Cardiac muscle cell (in vitro differentiated cells and primary cell): Measurements from ENCODE around the gene LUZP2. TPM values are rescaled to one million over a fixed set of nuclear protein-coding genes. Genes with fewer than 3 reads are reported as not detected.

Experiments
- DNase-seq, 2 donors: peaks; one replicate each; pipeline versions ENCODE4 v3.0.0 to v3.0.0-alpha.2; 2010 to 2017; ENCODE audit warnings: low read depth in 1 of 2, low spot score in 1 of 2
- H3K27ac ChIP-seq: fragments of 200-600 bp; sonication (generic); 2 replicates; pipeline ENCODE4 v1.5.1; 2016
- H3K27me3 ChIP-seq: fragments of 200-600 bp; sonication (generic); 2 replicates; pipeline ENCODE4 v1.6.0; 2016; ENCODE audit warnings: control low read depth
- H3K36me3 ChIP-seq: fragments of 200-600 bp; sonication (generic); 2 replicates; pipeline ENCODE4 v1.5.1; 2016; ENCODE audit warnings: control low read depth
- H3K4me1 ChIP-seq: fragments of 200-600 bp; sonication (generic); 2 replicates; pipeline ENCODE4 v1.8.1; 2017; ENCODE audit warnings: low read depth, mild to moderate bottlenecking, mixed run types
- H3K4me3 ChIP-seq: fragments of 200-600 bp; sonication (generic); 2 replicates; pipeline ENCODE4 v1.5.1; 2016; ENCODE audit warnings: mild to moderate bottlenecking
- H3K9me3 ChIP-seq: fragments of 200-600 bp; sonication (generic); 2 replicates; pipeline ENCODE4 v1.5.1; 2017; ENCODE audit warnings: low read depth, mild to moderate bottlenecking, control low read depth
- polyA plus RNA-seq: library from polyadenylated mRNA; unstranded; fragments of >200 nt; fragmentation: Nextera tagmentation; extraction: Ambion mirVana; gene quantifications from 2 replicates; pipeline ENCODE4 v1.2.1, GENCODE V29; 2016
- total RNA-seq: library from RNA; depleted of rRNA; stranded (reverse); fragments of >200 nt; gene quantifications from 2 replicates; pipeline ENCODE4 v1.2.3, GENCODE V29; 2016
- TF ChIP-seq, protein P1 (sequence below): IDR thresholded peaks from 2 replicates; pipeline ENCODE4 v1.5.1; 2012; ENCODE audit warnings: low read depth, mild to moderate bottlenecking, low read length

Gene LUZP2
- total and polyA plus RNA-seq, 2 experiments from 2014 or later: not detected

DNA sequence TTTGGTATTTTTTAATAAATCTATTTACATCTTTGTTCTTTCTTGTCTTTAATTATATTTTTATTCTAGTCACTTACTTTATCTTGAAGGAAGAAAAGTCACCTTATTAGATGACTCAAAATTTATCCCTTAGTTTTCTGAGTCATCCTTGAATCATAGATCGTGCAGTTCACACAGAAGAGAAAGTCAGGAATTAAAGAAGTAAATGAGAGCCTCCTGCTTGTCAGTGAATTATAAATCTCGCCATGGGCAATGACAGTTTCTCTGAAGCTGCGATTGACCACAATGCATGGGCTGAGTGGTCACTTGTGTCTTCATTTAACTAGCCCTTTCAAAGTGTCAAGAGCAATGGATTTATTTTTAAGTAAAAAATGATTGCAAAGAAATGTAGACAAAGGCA is 91.2 kb downstream of the LUZP2 start:
- no peaks in the 10 kb centered on the region for H3K27me3 ChIP-seq
- no peak overlapping the region for H3K27ac ChIP-seq
- DNase-seq: peak in 1 of 2 donors; percentile 17

GRCh38 chr11:24589064-24589463 is 92.2 kb downstream of the LUZP2 start:
- no peaks in the 10 kb centered on the region for H3K27me3 ChIP-seq
- H3K27ac ChIP-seq: no peak overlapping the region
- no peaks in the 10 kb centered on the region for H3K36me3 ChIP-seq
- no peaks in the 10 kb centered on the region for H3K4me1 ChIP-seq
- TF ChIP-seq, protein P1, sequence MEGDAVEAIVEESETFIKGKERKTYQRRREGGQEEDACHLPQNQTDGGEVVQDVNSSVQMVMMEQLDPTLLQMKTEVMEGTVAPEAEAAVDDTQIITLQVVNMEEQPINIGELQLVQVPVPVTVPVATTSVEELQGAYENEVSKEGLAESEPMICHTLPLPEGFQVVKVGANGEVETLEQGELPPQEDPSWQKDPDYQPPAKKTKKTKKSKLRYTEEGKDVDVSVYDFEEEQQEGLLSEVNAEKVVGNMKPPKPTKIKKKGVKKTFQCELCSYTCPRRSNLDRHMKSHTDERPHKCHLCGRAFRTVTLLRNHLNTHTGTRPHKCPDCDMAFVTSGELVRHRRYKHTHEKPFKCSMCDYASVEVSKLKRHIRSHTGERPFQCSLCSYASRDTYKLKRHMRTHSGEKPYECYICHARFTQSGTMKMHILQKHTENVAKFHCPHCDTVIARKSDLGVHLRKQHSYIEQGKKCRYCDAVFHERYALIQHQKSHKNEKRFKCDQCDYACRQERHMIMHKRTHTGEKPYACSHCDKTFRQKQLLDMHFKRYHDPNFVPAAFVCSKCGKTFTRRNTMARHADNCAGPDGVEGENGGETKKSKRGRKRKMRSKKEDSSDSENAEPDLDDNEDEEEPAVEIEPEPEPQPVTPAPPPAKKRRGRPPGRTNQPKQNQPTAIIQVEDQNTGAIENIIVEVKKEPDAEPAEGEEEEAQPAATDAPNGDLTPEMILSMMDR: no peak
- no peaks in the 10 kb centered on the region for H3K9me3 ChIP-seq
- no peak for DNase-seq
- H3K4me3 ChIP-seq: no peak overlapping the region

More for the DNA sequence above, 91.2 kb downstream of the LUZP2 start:
- TF ChIP-seq, protein P1: no peak
- no peaks in the 10 kb centered on the region for H3K4me1 ChIP-seq
- no peak overlapping the region for H3K4me3 ChIP-seq
- no peaks in the 10 kb centered on the region for H3K36me3 ChIP-seq
- H3K9me3 ChIP-seq: no peaks in the 10 kb centered on the region

- no peak for DNase-seq
- TF ChIP-seq, protein P1: no peak
- Histone ChIP-seq H3K27me3 (no peaks in the 10 kb centered on the region), H3K9me3 (no peaks in the 10 kb centered on the region), H3K4me3 (no peak overlapping the region), H3K27ac (no peak overlapping the region), H3K4me1 (no peaks in the 10 kb centered on the region), H3K36me3 (no peaks in the 10 kb centered on the region)
These were observed 94.4 kb downstream of the LUZP2 start for GRCh38 chr11:24591283-24591682.

DNA sequence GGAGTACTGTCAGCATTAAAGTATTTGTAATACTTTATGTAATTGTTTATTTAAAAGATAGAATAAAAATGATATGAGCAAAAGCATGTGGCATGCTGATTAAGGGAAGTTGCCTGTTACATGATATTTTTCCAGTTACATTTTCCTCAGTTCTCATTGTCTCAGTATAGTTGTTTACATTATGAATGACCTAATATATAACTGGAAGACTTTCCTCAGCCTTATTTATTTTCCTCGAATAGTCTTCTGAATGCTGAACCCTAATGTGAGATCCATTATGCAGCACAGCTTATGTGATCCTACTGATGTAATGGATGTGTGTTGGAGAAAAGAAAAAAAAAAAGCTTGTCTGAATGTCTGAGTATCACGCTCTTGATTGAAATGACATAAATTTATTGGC is 95.5 kb downstream of the LUZP2 start:
- no peaks in the 10 kb centered on the region for H3K9me3 ChIP-seq
- no peaks in the 10 kb centered on the region for H3K36me3 ChIP-seq
- DNase-seq: no peak
- TF ChIP-seq, protein P1: no peak
- H3K27me3 ChIP-seq: no peaks in the 10 kb centered on the region
- H3K27ac ChIP-seq: no peak overlapping the region
- no peaks in the 10 kb centered on the region for H3K4me1 ChIP-seq
- H3K4me3 ChIP-seq: no peak overlapping the region

- TF ChIP-seq, protein P1: no peak
- Histone ChIP-seq H3K4me3 (no peak overlapping the region), H3K36me3 (no peaks in the 10 kb centered on the region), H3K4me1 (no peaks in the 10 kb centered on the region), H3K9me3 (no peaks in the 10 kb centered on the region), H3K27ac (no peak overlapping the region), H3K27me3 (no peaks in the 10 kb centered on the region)
- no peak for DNase-seq
These were observed 96.5 kb downstream of the LUZP2 start for GRCh38 chr11:24593332-24593731.

GRCh38 chr11:24594401-24594800 is 97.5 kb downstream of the LUZP2 start:
- H3K9me3 ChIP-seq: no peaks in the 10 kb centered on the region
- H3K4me1 ChIP-seq: peaks cover 6% of the 10 kb centered on the region
- no peak for DNase-seq
- TF ChIP-seq, protein P1: no peak
- H3K4me3 ChIP-seq: no peak overlapping the region
- H3K27ac ChIP-seq: no peak overlapping the region
- H3K27me3 ChIP-seq: no peaks in the 10 kb centered on the region
- H3K36me3 ChIP-seq: no peaks in the 10 kb centered on the region
